GM12874 (cell line): ENCODE results near the gene BCL6.

Experiments used
- CTCF ChIP-seq: IDR thresholded peaks from 2 replicates; pipeline ENCODE4 v1.5.1; 2011; ENCODE audit warnings: low read depth, mild to moderate bottlenecking, control low read depth, low read length, moderate library complexity; ENCODE audit not compliant: insufficient read depth

Gene BCL6

GRCh38 chr3:187702507-187703033 is 42.7 kb downstream of the BCL6 start, which contains the start of gene RTP2:
TSS of gene RTP2 (minus strand) at chr3:187702557. CDS start at chr3:187702128, 429 bp downstream.
- TF ChIP-seq CTCF, result no peak

GRCh38 chr3:187700249-187700648 is 45.0 kb downstream of the BCL6 start:
- TF ChIP-seq CTCF, result no peak

- TF ChIP-seq CTCF, result no peak
Observed at GRCh38 chr3:187698499-187699399, 46.5 kb downstream of the BCL6 start.

- no peak for TF ChIP-seq CTCF
Observed at GRCh38 chr3:187696021-187696420, 49.2 kb downstream of the BCL6 start.

GRCh38 chr3:187695449-187695848 is 49.8 kb downstream of the BCL6 start:
- TF ChIP-seq CTCF, result no peak

GRCh38 chr3:187694801-187695200 is 50.5 kb downstream of the BCL6 start:
- TF ChIP-seq CTCF, result no peak

GRCh38 chr3:187693431-187693830 is 51.8 kb downstream of the BCL6 start:
- TF ChIP-seq CTCF, result no peak
